Adrenal gland (tissue), 5 donors: ENCODE results near the gene KATNAL2.

Experiments
- POLR2A ChIP-seq, 2 donors: fragments of 450-650 bp; IDR thresholded peaks; one replicate each; pipeline ENCODE4 v1.6.1; 2017; ENCODE audit warnings: antibody characterized with exemption in 2 of 2, mild to moderate bottlenecking in 2 of 2, moderate library complexity in 1 of 2
- TF ChIP-seq, protein P1 (sequence below), 6 experiments: fragments of 450-650 bp in 4 of 6; fragments of 200-600 bp in 2 of 6; sonication (generic) in 1 of 6; IDR thresholded peaks; 1 replicate in 5 of 6; 2 replicates in 1 of 6; pipeline versions ENCODE4 v1.5.1 to v1.8.0; 2016 to 2021; ENCODE audit warnings: antibody characterized with exemption in 6 of 6, mild to moderate bottlenecking in 2 of 6, moderate library complexity in 1 of 6
- donor health status: DM: no; HTN: no; CAD: no.

DNA sequence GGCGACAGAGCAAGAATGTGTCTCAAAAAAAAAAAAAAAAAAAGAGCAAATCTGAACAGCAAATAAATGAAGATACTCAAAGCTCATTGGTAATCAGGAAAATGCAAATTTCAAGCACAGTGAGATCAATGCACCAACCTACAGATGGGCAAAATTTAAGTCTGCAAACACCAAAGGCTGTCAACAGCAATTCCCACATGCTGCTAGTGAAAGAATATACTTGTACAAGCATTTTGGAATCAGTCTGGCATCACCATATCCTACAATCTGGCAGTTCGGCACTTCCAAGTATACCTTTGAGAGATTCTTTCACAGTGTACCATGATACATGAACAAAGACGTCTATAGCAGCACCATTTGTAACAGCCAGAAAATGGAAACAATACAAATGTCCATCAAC is 228.8 kb downstream of the KATNAL2 start:
- TF ChIP-seq POLR2A (IDR thresholded peaks at IDR 0.05) = no peak
- TF ChIP-seq, protein P1, sequence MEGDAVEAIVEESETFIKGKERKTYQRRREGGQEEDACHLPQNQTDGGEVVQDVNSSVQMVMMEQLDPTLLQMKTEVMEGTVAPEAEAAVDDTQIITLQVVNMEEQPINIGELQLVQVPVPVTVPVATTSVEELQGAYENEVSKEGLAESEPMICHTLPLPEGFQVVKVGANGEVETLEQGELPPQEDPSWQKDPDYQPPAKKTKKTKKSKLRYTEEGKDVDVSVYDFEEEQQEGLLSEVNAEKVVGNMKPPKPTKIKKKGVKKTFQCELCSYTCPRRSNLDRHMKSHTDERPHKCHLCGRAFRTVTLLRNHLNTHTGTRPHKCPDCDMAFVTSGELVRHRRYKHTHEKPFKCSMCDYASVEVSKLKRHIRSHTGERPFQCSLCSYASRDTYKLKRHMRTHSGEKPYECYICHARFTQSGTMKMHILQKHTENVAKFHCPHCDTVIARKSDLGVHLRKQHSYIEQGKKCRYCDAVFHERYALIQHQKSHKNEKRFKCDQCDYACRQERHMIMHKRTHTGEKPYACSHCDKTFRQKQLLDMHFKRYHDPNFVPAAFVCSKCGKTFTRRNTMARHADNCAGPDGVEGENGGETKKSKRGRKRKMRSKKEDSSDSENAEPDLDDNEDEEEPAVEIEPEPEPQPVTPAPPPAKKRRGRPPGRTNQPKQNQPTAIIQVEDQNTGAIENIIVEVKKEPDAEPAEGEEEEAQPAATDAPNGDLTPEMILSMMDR (IDR thresholded peaks at IDR 0.05) = no peak
